NCI-H748 treated with DMSO at 0.1 percent for 48 hours (cell line): ENCODE data around the gene THRB.
A peak's percentile ranks its signal among the peaks of the same experiment; 100 is the strongest.

ENCODE experiments used
- DNase-seq: peaks from one replicate; lab custom pipeline; 2025; lab: John Stamatoyannopoulos, UW

The THRB gene

DNA sequence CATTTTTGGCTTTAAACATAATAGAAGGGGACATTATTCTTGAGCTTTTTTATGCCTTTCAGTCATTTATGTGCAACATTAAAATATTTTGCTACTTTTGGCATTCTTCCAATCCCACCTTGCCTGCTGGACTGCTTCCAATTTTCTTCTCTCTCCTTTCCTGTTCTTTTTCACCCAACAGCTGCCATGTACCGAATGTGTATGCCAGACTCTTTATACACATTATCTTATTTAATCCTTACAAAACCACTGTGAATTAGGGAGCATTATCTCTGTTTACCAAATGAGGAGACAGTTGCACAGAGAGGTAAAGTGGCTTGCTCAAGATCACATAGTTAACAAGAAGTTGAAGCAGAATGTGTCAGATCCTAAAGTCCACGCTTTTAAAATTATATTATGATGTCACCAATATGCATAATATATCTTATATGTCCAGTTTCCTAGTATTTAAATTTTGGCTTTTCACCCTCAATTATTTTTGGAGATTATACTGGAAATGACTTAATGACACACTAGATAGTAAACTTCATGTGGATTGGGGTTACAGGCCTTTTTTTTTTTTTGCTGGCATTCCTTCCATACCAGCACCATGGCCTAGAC lies 231.5 kb downstream of the THRB start:
- DNase-seq, result peak; percentile 32

- DNase-seq, result no peak
Measured at GRCh38 chr3:24261521-24261920, 233.1 kb downstream of the THRB start.

DNA sequence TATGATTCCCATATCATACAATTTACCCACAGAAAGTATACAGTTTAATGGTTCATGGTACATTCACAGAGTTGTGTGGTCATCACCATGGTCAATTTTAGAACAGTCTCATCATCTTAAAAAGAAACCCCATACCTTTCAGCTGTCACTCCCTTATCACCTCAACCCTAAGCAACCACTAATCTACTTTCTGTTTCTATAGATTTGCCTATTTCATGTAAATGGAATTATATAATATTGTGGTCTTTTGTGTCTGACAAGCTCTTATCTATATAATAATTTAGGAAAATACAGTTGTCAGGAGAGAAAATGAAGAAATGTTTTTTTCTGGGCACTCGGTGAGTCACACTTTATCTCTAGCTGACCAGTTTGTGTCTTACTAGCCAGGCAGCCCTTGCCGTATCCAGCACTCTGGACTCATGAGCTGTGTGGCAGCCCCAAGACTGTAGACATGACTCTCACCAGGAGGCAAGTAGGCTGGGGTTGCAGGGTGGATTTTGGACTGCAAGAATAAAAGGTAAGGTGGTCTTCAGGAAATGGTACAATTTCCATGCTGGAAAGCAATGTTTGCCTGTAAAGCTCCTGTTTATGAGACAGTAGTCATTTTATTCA lies 234.6 kb downstream of the THRB start:
- DNase-seq, result no peak

DNA sequence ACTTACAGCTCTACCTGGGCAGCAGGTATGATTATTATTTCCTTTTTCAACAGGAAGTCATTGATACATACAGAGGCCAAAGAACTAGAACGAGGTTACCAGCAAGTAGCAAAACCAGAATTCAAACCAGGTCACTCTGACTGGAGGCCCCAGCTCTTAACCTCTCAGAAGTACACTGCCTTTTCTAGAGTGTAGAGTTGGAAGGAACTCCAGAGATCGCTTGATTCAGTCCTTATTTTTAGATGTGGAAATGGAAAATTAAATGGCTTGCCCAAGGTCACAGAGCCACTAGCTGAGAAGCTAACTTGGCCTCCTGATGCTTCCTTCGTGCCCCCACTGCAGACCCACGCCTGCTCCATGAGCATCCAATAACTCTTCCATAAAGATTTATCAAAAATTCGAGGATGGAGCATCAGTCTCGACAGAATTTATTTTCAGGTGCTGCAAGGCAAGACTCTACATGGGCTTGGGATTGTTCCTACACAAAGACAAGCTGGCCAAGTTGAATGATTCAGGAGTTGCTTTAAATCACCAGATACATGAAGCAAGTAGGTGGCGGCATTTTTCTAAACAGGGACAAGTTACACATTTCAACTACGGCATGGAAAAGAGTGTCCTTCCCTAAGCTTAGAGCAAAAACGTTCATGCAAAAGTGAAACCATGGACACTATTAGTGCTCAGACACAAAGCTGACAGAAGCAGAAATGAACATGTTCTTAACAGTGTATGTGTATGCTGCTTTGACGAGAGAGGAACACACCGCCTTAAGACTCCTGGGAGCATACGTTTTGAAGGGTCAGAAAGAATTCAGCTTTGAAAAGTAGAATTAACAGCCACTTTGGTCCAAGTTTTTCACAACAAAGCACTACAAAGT lies 235.7 kb downstream of the THRB start:
- DNase-seq, result no peak

GRCh38 chr3:24258260-24258659 lies 236.4 kb downstream of the THRB start:
- DNase-seq, result no peak

- no peak for DNase-seq
Measured at GRCh38 chr3:24255414-24255813, 239.2 kb downstream of the THRB start.

DNA sequence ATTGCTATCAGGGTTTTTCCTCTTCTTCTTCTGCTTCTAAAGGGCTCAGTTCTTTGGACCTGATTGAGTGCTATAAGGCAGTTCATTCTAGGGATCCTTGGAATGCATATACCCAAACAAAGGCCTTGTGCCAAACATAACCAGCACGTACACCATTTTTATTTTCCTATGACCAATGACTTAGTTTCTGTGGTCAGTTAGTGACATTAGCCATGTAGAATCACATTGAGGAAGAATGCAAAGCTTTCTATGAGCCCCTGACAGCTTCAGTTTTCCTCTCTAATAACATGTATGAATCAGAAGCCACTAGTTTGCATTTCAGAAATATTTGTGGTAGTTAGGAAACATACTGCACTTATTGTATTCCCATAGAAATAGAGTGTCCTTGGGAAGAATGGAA lies 240.0 kb downstream of the THRB start:
- no peak for DNase-seq

DNA sequence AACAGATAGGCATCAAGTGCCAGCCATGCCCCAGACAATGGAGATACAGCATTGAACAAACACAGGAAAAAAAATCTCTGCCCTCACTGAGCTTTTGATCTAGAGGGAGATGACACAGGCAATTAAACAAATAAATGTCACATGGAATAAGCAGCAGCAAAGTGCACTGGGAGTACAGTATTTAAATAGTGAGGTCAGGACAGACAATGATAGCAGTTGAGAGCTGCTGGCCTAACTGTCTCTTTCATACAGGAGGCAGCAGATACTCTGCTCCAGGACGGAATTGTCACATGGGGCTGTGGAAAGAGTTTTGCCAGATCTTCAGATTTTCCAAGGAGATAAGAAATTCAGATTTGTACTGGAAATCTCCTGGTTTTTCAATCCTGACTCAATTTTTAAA lies 241.3 kb downstream of the THRB start:
- DNase-seq, result no peak

- DNase-seq, result no peak
Measured at GRCh38 chr3:24249523-24249922, 245.1 kb downstream of the THRB start.

- DNase-seq, result no peak
Measured at GRCh38 chr3:24245056-24245455, 249.6 kb downstream of the THRB start.

- no peak for DNase-seq
Measured at GRCh38 chr3:24244491-24244890, 250.2 kb downstream of the THRB start.

GRCh38 chr3:24242012-24242698 lies 252.5 kb downstream of the THRB start:
- no peak for DNase-seq

DNA sequence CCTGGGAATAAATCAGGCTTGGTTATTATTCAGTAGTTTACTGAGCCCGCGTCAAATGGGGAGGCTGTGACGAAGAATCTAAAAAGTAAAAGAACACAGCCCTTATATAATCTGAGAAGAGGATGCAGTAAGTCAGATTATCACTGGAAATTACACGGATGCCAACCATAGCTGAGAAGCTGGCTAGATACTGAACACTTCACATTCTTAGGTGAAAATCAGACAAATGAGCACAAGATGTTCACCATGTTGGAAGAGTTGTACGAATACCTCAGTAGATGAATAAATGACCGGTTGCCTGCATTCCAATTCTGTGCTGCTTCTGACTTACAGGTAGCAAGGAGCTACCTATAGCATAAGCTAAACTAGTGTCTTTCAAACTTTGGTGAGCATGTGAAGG lies 254.3 kb downstream of the THRB start:
- DNase-seq, result no peak

DNA sequence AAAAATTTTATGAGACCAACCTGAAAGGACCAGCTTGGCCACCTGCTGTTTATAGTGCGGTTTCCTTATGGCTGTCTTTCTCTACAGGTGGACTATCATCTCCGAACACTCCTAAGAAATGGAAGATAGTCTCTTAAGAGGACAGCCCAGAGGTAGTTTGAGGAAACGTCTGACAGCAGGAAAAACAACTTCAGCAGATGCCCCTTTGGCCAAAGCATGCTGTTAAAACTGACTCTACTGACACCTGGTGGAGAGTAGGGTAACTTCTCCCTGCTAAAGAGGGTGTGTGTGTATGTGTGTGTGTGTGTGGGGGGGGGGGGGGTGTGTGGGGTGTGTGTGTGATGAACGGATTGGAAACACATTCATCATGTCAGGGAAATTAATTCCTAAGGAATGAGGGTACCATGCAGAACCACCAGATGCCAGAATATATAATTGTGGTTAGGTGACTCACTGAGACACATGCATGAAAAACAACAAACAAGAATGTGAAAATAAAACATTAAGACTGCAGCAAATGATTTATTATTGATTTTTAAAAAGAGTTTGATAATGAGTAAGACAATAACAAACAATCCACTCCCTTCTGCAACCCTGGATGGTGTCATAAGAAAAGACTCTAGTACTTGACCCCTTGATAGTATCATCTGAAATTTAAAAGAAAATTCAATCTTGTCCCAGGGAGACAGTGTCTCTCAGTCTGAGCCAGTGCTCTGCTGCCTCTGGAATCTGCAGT lies 256.5 kb downstream of the THRB start:
- peak; percentile 29 for DNase-seq

DNA sequence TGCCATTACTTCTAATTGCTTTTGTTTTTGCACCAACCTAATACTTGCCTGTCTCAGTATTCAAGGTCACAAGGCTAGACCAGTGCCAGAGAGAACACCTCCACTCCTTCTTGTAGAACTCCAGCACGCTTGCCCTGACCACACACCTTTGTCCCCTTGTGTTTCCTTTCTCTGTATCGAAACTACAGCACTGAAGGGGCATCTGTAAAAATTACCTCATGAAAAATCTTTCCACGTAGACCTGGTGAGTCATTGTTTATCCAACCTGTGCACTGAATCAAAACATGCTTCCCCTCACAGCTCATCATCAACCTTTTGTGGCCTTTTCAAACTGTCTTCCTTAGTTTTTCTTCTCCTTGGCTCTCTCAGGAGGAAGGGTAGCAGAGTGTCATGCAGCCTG lies 259.5 kb downstream of the THRB start:
- no peak for DNase-seq

- DNase-seq, result no peak
Measured at GRCh38 chr3:24232784-24233183, 261.9 kb downstream of the THRB start.

DNA sequence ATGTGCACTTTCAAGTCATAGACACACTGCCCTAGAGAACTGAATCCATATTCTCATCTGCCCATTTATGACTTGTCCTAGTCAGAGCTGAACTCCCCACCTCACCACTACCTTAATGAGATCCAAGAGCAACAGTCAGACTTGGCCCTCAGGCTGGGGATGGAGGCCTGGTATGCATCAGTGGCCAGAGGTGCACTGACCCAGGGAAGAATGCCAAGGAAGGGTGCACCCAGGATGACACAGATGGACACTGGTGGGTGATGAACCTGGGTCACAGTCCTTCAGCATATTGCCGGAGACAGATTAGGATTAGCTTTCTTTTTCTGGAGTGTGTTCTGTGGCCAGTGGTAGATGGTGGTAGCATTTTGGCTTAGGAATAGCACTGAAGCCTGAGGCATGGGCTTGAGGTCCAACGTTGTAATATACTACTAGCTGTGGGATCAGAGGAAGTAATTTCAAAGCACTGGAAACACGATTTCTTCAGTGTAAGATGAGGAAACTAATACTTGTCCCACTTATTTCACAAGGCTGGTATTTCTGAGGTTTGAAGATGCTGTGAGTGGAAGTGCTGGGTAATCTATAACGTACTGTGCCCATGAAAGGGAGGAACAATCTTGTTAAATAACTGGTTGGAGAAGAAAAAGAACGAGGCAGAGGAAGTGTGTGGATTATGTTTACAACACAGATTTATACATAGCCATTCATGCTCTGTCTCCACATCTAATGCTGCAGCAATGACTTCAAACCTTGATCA lies 265.0 kb downstream of the THRB start:
- DNase-seq, result no peak

DNA sequence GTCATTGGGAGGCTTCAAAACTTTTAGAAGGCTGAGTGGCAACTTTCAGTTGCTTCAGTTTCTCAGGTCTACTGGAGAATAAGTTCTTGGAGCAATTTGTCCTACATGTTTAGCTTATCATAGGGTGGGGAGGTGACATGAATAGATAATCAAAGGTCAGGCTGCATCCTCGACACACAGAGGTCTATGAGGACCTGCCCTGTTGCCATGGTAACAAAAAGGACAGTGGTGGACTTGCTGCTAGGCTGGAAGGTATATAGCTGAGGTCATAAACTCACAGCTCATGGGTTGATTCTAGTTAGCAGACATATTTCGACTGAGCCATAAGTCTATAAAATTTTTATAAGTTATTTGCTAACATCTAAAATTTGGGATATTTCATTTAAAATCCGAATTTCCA lies 267.0 kb downstream of the THRB start:
- no peak for DNase-seq

DNA sequence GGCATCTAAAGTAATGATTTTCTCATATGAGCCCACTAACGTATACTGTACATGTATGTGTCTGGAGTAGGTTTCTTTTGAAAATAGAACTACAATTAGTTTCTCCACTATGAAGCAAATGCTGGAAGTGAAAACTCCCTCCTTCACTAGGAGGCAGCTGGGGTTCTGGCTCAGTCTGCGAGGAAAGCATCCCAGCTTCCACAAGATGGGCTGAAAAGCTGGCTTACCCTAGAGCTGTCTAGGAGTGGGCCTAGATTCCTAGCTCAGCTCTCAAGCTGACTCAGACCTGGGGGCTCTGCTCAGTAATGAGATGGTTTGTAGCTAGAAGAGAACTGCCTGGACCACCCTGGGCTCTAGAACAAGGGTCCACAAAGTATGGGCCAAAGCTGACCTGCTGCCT lies 268.3 kb downstream of the THRB start:
- DNase-seq, result no peak

DNA sequence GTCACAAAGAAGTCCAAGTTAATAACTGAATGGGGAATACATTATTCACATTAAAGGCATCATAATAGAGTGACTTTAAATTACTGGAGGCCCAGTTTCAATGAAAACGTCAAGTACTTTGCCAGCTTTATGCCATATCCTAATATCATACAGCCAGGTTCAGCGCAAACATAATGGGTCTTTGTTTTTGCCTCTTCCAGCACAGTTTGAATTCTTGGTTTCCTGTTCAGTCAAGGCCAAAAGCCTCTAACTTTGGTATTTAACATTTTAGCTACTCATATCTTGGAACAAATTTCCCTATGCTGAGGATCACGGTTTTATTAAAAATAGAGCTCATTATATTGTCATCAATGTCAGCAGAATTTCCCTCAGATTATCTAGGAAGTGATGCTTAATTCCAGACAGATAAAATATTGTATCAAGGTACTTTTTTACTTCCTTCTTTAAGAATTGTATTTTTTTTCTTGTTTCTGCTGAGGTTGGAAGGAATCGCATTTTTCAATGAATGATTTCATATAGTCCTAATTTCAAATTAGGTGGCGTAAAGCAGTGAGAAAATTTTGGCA lies 269.2 kb downstream of the THRB start:
- DNase-seq, result no peak
